SJSA1 (cell line): ENCODE results near the gene MPP7. TPM values are rescaled to one million over a fixed set of nuclear protein-coding genes. Genes with fewer than 3 reads are reported as not detected.
"Not testable (repeated sequence)": the region's sequence is repeated elsewhere in the genome, so short reads cannot be mapped to it uniquely, and the experiment has no call there.

Experiments
- DNase-seq, 2 experiments: peaks; one replicate each; pipeline ENCODE4 v3.0.0-alpha.2; 2015 to 2020; ENCODE audit warnings: low spot score in 2 of 2, low read depth in 1 of 2
- H3K27ac ChIP-seq: fragments of 250-450 bp; sonication (Bioruptor Pico); 2 replicates; pipeline ENCODE4 v1.5.1; 2020; ENCODE audit warnings: mild to moderate bottlenecking, moderate library complexity
- H3K27me3 ChIP-seq: fragments of 250-450 bp; sonication (Bioruptor Pico); replicated peaks from 2 replicates; pipeline ENCODE4 v1.5.1; 2020; ENCODE audit warnings: mild to moderate bottlenecking, moderate library complexity
- H3K36me3 ChIP-seq: fragments of 250-450 bp; sonication (Bioruptor Pico); 2 replicates; pipeline ENCODE4 v1.5.1; 2020; ENCODE audit warnings: mild to moderate bottlenecking
- H3K4me1 ChIP-seq: fragments of 250-450 bp; sonication (Bioruptor Pico); replicated peaks from 2 replicates; pipeline ENCODE4 v1.6.1; 2021; ENCODE audit warnings: mild to moderate bottlenecking
- H3K4me3 ChIP-seq: fragments of 250-450 bp; sonication (Bioruptor Pico); 2 replicates; pipeline ENCODE4 v1.5.1; 2020; ENCODE audit warnings: mild to moderate bottlenecking
- H3K9me3 ChIP-seq: fragments of 250-450 bp; sonication (Bioruptor Pico); replicated peaks from 2 replicates; pipeline ENCODE4 v1.5.1; 2020; ENCODE audit warnings: mild to moderate bottlenecking
- total RNA-seq: library from RNA; depleted of rRNA; stranded (reverse); fragments of >200 nt; shearing (Covaris generic); gene quantifications from 2 replicates; pipeline ENCODE4 v1.2.3, GENCODE V29; 2014; rRNA removed

MPP7 gene
- total RNA-seq = 1.6 and 1.7 TPM in 2 replicates

DNA sequence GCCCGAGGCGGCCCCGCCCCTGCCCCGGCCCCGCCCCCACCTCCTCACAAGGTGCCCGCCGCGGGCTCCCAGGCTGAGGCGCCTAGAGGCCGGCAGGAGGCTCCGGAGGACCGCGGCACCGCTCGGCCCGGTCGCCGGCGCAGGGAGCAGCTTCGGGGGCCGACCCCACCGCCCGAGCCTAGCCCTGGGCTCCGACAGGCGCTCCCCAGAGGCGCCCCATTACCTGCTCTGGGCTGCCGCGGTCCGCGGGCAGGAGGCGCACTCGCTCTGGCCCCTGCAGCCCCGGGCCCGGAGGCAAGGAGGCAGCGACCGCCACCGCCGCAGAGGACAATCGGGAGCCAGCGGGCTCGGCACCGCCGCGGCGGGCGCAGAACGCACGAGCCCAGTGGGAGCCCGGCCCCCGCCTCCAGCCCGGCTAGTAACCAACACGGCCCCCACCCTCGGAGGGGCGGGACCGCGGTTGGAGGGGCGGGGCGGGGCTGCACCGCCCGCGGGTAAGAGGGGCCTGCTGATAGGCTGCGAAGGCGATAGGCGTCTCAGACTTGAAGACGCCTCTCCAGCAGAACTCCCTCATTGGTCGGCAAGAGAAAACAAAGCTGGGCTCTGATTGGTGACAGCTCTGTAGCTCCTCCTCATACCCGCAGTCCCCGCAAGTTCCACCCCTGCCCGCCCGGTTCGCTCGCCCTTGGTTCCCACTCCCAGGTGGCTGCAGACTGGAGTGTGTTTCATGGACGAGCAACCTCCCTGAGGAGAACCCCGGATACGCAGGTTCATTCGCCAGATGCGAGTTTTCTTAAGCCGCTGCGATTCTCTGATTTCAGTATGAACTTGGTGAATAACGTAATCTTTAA, at the start of gene MPP7:
TSS of gene MPP7 (minus strand) at position 427 of the 851 bp plus-strand sequence. CDS start 64,460 bp downstream, outside the sequence.
- Histone ChIP-seq H3K36me3 (no peaks in the 10 kb centered on the region), H3K4me1 (peaks cover 4% of the 10 kb centered on the region; the same call in 1 of the 2 replicates), H3K4me3 (peak within 1 kb of the TSS; percentile 63), H3K27ac (no peak within 1 kb of the TSS), H3K9me3 (no peaks in the 10 kb centered on the region), H3K27me3 (peaks cover 39% of the 10 kb centered on the region)
- peak; percentile 93 to 96 for DNase-seq

DNA sequence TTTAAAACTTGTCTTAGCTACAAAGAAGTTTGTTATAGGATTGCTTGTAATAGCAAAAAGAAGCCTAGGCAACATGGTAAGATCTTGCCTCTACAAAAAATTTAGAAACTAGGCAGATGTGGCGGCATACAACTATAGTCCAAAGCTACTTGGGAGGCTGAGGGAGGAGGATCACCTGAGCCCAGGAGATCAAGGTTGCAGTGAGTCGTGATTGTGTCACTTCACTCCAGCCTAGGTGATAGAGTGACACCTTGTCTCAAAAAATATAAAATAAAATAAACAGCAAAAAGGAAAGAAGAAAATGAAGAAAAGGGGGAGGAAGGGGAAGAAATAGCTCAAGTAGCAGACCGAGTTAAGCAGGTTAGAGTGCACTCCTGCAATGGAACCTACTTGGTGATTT, 47.0 kb upstream of the MPP7 start:
- Histone ChIP-seq H3K4me3 (no peak overlapping the region), H3K27ac (no peak overlapping the region), H3K4me1 (no peaks in the 10 kb centered on the region), H3K27me3 (peaks cover 3% of the 10 kb centered on the region; the same call in 1 of the 2 replicates), H3K36me3 (no peaks in the 10 kb centered on the region), H3K9me3 (no peaks in the 10 kb centered on the region)
- no peak for DNase-seq

DNA sequence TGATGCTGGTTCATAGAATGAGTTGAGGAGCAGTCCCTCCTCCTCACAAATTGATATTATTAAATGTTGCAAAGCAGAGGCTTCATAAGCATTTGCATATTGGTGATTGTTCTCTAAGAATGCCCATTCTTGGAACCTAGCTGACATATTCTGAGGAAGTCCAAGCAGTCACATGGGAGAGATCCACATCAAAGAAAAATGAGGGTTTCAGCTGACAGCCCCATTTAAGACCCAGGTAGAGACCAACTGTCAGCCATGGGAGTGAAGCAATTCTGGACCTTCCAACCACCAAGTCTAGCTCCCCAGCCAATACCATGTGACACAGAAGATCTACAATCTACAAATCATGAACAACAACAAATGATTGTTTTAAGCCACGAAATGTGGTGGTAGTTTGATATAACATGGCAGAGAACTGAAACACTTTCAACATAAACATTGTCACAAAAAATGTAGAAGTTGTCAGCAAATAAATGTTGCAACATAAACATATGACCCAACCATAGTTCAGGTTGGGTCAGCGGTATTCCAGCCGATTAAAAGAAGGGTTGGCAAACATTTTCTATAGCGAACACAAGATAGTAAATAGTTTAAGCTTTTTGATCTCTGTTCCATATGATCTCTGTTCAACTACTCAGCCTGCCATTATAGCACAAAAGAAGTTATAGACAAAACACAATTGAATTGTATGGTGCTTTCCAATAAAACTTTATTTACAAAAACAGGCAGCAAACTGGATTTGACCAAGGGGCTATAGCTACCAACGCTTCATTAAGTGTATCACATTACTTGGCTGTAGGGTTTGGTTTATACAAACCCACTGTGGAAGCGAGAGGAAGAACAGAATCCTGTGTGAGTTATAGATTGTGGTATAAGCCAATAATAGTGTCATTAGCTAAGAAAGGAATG, 41.4 kb upstream of the MPP7 start:
- DNase-seq = no peak
- Histone ChIP-seq H3K27ac (no peak overlapping the region), H3K4me3 (no peak overlapping the region), H3K9me3 (no peaks in the 10 kb centered on the region), H3K27me3 (no peaks in the 10 kb centered on the region), H3K4me1 (peaks cover 7% of the 10 kb centered on the region), H3K36me3 (no peaks in the 10 kb centered on the region)

DNA sequence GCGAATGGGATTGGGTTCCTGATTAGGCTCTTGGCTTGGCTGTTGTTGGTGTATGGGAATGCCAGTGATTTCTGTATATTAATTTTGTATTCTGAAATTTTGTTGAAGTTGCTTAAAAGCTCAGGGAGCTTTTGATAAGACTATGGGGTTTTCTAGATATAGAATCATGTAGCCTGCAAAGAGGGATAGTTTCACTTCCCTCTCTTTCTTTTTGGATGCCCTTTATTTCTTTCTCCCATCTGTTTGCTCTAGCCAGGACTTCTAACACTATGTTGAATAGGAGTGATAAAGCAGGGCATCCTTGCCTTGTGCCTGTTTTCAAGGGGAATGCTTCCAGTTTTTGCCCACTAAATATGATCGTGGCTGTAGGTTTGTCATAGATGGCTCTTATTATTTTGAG, 40.4 kb upstream of the MPP7 start:
- DNase-seq = no peak
- peaks cover 9% of the 10 kb centered on the region for H3K4me1 ChIP-seq
- no peaks in the 10 kb centered on the region for H3K36me3 ChIP-seq
- H3K27ac ChIP-seq = no peak overlapping the region
- no peak overlapping the region for H3K4me3 ChIP-seq
- no peaks in the 10 kb centered on the region for H3K27me3 ChIP-seq
- H3K9me3 ChIP-seq = no peaks in the 10 kb centered on the region

DNA sequence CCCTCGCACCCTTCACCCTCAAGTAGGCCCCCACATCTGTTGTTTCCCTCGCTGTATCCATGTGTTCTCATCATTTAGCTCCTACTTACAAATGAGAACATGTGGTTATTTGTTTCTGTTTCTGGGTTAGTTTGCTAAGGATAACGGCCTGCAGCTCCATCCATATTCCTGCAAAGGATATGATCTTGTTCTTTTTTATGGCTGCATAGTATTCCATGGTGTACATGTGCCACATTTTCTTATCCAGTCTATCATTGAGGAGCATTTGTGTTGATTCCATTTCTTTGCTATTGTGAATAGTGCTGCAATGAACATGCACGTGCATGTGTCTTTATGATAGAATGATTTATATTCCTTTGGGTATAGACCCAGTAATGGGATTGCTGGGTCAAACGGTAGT, 38.8 kb upstream of the MPP7 start:
- not testable (repeated sequence) for H3K9me3 ChIP-seq, H3K4me3 ChIP-seq, DNase-seq, H3K27ac ChIP-seq, H3K27me3 ChIP-seq, H3K4me1 ChIP-seq, H3K36me3 ChIP-seq

DNA sequence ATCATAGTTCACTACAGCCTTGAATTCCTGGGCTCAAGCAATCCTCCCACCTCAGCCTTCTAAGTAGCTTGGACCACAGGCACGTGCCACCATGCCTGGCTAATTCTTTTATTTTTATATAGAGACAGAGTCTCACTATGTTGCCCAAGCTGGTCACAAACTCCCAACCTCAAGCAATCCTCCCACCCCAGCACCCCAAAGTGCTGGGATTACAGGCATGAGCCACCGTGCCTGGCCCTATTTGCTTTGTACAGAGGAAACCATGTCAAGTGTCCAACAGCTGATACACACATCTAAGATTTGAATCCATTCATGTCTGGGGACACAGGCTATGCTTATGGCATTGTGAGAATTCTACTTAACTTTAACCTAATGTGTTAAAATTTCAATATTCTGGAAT, 29.9 kb upstream of the MPP7 start:
- H3K4me1 ChIP-seq = peaks cover 40% of the 10 kb centered on the region
- H3K36me3 ChIP-seq = no peaks in the 10 kb centered on the region
- no peak overlapping the region for H3K4me3 ChIP-seq
- H3K27me3 ChIP-seq = no peaks in the 10 kb centered on the region
- H3K27ac ChIP-seq = no peak overlapping the region
- H3K9me3 ChIP-seq = no peaks in the 10 kb centered on the region
- no peak for DNase-seq

DNA sequence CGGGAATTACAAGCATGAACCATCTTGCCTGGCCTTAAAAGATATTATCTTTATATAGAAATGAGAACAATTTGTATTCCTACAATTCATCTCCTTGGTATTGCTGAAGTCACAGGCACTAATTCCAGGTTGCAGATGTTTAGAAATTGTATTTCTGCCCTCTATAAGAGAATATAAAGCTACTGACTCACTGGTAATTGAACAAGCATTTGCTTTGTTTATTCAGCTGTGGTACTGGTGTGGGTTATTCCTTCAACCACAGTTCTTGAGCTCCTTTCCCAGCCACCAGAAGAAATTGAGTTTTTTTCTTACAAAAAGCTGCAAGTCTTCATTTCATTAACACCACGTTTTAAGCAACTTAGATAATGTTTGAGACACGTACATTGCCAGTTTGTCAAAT, 29.0 kb upstream of the MPP7 start:
- no peaks in the 10 kb centered on the region for H3K36me3 ChIP-seq
- no peak overlapping the region for H3K4me3 ChIP-seq
- no peak overlapping the region for H3K27ac ChIP-seq
- DNase-seq = peak in 1 of 2 experiments; percentile 79
- no peaks in the 10 kb centered on the region for H3K27me3 ChIP-seq
- H3K4me1 ChIP-seq = peaks cover 49% of the 10 kb centered on the region
- no peaks in the 10 kb centered on the region for H3K9me3 ChIP-seq

DNA sequence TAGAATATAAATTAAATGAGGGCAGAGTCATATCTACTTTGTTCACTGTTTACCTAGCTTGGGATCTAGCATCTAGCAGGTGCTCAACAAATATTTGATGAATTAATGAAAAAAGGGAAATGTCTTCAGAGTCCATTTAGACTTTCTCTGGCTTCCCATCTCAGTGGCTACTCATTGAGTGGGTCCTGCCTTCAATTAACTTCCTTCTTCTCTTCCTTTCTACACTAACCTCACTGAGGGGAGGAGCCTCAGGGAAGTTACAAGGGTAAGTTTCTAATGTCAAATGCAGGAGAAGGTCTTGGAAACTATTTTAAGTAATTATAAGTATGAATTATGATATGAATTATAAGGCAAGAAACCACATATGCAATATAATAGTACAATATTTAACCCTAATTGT, 28.2 kb upstream of the MPP7 start:
- H3K9me3 ChIP-seq = no peaks in the 10 kb centered on the region
- H3K27me3 ChIP-seq = no peaks in the 10 kb centered on the region
- H3K27ac ChIP-seq = no peak overlapping the region
- no peak for DNase-seq
- peaks cover 54% of the 10 kb centered on the region for H3K4me1 ChIP-seq
- H3K4me3 ChIP-seq = no peak overlapping the region
- no peaks in the 10 kb centered on the region for H3K36me3 ChIP-seq

DNA sequence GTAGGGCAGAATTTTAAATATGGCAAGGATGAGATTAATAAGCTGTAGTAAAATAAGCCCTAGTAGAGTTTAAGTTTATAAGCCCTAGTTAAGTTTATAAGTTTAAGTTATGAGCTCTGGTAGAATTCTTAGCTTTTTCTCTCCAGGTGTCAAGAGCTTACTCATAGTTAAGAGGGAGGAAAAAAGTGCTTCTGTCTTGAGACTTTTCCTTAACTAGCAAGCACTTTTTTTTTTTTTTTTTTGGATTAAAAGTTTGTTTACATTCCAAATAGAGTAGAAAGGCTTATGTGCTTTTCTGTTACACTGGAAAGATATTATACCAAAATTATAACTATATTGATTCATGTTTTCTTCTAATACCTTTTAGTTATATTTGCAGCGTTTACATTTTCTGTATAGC, 25.5 kb upstream of the MPP7 start:
- H3K27me3 ChIP-seq = no peaks in the 10 kb centered on the region
- peak overlapping the region; percentile 43 for H3K27ac ChIP-seq

DNA sequence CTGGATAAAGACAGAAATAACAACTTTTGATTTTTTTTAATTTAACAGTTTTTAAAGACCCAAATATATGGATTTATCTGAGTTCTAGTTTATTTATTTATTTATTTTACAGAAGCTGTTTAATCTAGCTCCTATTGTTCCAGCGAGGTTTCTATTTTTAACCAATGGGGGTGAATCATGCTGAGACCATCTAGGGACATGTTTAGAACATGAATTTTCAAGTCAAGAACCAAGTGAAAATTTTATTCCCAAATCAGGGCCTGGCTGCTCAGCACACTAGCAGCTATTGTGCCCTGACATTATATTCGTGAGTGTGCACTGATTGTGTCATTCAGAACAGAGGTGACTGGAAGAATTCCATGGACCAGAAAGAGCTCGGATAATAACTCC, 24.6 kb upstream of the MPP7 start:
- DNase-seq = peak in 1 of 2 experiments; percentile 47
- Histone ChIP-seq H3K4me1 (peaks cover 35% of the 10 kb centered on the region), H3K9me3 (no peaks in the 10 kb centered on the region), H3K36me3 (no peaks in the 10 kb centered on the region), H3K27me3 (no peaks in the 10 kb centered on the region), H3K27ac (peak overlapping the region; percentile 43), H3K4me3 (no peak overlapping the region)

More for the DNA sequence above, 25.5 kb upstream of the MPP7 start:
- H3K4me3 ChIP-seq = no peak overlapping the region
- H3K36me3 ChIP-seq = no peaks in the 10 kb centered on the region
- peak in 1 of 2 experiments; percentile 20 for DNase-seq
- no peaks in the 10 kb centered on the region for H3K9me3 ChIP-seq
- H3K4me1 ChIP-seq = peaks cover 39% of the 10 kb centered on the region

DNA sequence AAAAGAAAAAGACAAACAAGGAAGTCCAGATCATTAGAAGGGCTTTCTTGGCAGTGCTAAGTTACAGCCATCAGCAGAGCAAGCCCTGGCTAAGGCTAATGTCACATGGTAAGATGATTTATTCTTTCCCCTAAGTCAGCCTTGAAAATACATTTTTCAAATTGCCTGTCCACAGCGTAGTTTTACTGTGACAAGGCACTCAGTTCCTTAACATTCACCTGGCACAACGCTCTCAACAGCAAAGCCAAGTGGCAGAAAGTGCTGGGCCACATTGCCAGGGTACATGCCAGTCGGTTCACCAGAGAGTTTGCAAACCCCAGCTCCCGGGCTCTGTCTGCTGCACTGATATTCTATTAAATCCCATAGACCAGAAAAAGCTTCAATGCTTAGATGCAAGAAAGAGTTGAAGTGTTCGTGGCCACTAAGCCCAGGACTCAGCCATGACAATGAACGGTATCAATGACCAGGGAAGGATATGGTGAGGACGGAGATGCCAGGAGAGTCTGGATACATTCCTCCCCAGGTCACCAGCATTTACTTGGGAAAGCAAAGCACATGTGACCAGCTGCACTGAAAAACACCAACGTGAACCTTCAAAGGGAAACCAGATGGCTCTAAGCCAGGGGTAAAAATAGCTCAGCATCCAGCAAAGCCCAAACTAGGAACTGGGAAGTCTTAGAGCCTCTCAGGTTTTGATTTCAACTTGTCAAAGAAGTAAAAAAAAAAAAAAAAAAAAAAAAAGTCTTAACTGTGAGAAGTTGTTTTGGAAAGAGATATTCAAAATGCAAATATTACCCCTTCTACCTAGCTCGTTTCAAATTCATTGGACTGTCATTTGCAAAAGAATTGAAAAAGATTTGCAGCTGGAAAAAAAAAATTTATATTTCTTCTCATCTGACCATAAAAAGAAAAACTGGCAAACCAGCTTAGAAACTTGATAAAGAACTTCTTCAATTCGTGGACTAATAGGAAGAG, 23.9 kb upstream of the MPP7 start:
- H3K27ac ChIP-seq = no peak overlapping the region; the same call in 1 of the 2 replicates
- DNase-seq = peak in 1 of 2 experiments; percentile 34

DNA sequence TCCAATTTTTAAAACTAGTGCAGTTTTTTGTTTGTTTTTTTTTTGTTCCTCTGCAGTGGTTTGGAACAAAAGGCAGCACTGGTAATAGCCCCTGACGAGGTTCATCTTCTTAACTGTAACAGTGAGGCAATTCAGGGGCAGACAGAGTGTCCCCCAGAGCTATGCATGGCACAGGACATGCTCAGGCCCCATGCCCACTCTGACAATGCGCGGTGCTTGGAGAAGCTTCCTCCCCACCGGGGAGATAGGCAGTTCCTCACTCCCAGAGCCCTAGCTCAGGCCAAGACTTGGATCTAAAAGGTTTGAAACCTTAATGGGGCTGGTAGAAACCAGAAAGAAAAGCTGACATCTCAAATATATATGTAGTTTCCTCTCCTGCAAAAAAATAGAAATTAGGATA, 17.9 kb upstream of the MPP7 start:
- no peaks in the 10 kb centered on the region for H3K4me1 ChIP-seq
- no peaks in the 10 kb centered on the region for H3K27me3 ChIP-seq
- no peaks in the 10 kb centered on the region for H3K36me3 ChIP-seq
- H3K4me3 ChIP-seq = no peak overlapping the region
- no peak for DNase-seq
- H3K9me3 ChIP-seq = no peaks in the 10 kb centered on the region
- no peak overlapping the region for H3K27ac ChIP-seq

More for the DNA sequence above, 23.9 kb upstream of the MPP7 start:
- H3K27me3 ChIP-seq = no peaks in the 10 kb centered on the region
- H3K36me3 ChIP-seq = no peaks in the 10 kb centered on the region
- no peak overlapping the region for H3K4me3 ChIP-seq
- H3K9me3 ChIP-seq = no peaks in the 10 kb centered on the region
- peaks cover 28% of the 10 kb centered on the region for H3K4me1 ChIP-seq

DNA sequence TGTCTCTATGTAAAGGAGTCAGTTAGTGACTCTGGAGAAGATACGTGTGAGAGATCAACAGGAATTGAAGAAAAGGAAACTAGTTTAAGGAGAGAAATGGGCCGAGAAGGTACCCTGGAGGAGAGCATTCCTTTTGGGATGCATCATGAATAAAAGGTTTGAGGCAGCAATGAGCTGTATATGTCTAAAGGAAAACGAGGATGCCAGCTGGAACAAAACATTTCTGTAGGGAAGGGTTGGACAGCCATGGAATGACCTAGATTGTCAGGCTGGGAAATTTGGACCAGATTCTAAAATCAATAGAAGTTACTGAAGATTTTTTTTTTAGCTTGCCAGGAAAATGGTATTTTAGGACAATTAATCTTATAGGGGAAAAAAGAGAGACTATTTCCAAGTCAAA, 17.2 kb upstream of the MPP7 start:
- Histone ChIP-seq H3K4me3 (no peak overlapping the region), H3K27me3 (no peaks in the 10 kb centered on the region), H3K36me3 (no peaks in the 10 kb centered on the region), H3K9me3 (no peaks in the 10 kb centered on the region), H3K27ac (no peak overlapping the region), H3K4me1 (no peaks in the 10 kb centered on the region)
- DNase-seq = no peak
